GM18951 (cell line): ENCODE data around the gene KIF3B.
"Not testable (repeated sequence)": the region's sequence is repeated elsewhere in the genome, so short reads cannot be mapped to it uniquely, and the experiment has no call there.

Experiments
- POLR2A ChIP-seq: IDR thresholded peaks from 4 replicates; pipeline ENCODE4 v1.6.1; 2011; ENCODE audit warnings: mild to moderate bottlenecking; ENCODE audit not compliant: insufficient read length, insufficient read depth; ENCODE audit errors: extremely low read depth
- in situ Hi-C: fragments of 300-500 bp; cut with MboI; formaldehyde crosslinking; loops from one replicate; pipeline ENCODE4 v1.12.0; 2022; ENCODE audit warnings: low sequenced_read_pairs, mixed read lengths, inconsistent platforms; ENCODE audit not compliant: unreplicated experiment

Gene KIF3B

GRCh38 chr20:32337937-32338661, 60.6 kb downstream of the KIF3B start:
- TF ChIP-seq POLR2A: no peak
- in situ Hi-C loops: no loop called here

GRCh38 chr20:32338665-32339064, 61.2 kb downstream of the KIF3B start:
- no peak for TF ChIP-seq POLR2A
- in situ Hi-C loops: no loop called here

GRCh38 chr20:32339116-32339515, 61.7 kb downstream of the KIF3B start:
- in situ Hi-C loops: no loop called here
- no peak for TF ChIP-seq POLR2A

- in situ Hi-C loops: not testable (repeated sequence)
These were observed 63.6 kb downstream of the KIF3B start for GRCh38 chr20:32341053-32341452.

DNA sequence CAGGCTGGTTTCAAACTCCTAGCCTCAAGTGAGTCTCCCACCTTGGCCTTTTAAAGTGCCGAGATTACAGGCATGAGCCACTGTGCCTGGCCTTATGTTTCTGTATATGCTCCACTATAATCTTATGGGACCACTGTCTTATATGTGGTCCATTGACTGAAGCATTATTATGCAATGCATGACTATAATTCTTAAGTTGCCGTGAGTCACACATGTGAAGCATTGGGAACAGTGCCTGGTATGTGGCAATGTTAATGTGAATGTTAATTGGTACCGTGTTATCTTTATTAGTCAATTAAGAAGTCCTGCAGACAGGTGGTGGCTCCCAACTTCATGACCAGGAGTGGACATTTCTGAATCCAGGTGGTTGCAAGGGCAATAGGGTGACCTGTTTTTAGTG, 66.0 kb downstream of the KIF3B start:
- no peak for TF ChIP-seq POLR2A
- in situ Hi-C loops: no loop called here

DNA sequence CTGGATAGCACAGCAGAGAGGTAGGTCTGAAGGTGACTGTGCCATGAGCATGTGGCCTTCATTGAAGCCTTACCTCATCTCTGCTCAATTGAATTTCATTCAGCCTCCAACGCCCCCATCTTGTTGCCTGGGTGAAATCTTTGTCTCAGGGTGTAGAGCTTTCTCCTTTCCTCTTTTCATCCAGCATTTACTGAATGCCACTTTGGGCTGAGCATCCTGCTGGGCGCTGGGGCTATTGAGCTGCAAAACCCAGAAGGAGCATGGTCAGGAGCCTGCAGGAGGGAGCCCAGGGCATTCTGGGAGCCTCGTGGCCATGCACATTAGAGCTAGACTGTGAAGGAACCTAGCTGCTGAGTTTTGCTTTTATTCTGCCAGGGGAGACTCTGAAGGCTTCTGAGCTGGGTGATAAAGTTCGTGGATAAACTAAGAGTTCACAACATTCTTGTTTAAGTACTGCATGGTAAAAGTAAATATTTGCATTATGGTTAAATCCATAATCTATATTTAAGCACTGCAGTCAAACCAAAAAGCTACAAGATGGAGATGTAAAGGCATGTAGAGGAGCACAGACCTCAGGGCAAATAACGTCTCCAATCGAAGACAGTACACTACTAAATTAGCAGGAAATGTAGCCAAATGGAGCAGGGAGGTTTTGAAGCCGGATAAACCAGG, 67.5 kb downstream of the KIF3B start:
- TF ChIP-seq POLR2A: no peak
- in situ Hi-C loops: no loop called here

DNA sequence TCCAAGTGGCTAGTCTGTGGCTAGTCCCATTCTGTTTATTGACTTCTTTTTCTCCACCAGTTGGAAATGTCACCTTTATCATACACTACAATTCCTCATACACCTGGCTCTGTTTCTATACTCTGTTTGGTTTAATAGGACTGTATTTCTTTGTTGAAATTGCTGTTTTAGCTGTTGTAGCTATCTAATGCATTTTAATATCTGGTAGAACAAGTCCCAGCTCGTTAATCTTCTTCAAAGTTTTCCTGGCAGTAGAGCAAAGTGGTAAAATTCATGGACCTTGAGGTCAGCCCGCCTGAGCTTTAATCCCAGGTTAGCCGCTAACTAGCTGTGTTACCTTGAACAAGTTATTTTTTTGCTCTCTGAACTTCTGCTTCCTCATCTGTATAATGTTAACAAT, 70.8 kb downstream of the KIF3B start:
- TF ChIP-seq POLR2A: no peak
- in situ Hi-C loops: no loop called here

DNA sequence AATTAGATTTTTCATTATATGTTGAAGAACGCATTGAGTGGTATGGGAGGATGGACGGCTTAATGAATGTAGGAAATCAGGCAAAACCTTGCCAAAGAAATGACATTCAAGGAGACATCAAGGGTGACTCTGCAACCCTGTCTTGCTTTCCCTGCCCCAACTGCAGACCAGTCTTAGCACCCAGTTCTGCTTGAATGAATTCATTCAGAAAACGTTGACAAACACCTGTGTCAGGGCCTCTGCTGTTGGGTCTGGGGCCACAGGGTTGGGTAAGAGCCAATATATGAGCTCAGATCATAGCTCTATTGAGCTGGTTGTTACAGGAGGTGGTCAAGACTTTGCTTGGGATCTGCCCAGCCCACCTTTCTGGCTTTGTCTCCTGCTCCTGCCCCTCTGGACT, 73.0 kb downstream of the KIF3B start:
- in situ Hi-C loops: no loop called here
- no peak for TF ChIP-seq POLR2A

GRCh38 chr20:32352121-32352720, 74.8 kb downstream of the KIF3B start:
- no peak for TF ChIP-seq POLR2A
- in situ Hi-C loops: no loop called here

DNA sequence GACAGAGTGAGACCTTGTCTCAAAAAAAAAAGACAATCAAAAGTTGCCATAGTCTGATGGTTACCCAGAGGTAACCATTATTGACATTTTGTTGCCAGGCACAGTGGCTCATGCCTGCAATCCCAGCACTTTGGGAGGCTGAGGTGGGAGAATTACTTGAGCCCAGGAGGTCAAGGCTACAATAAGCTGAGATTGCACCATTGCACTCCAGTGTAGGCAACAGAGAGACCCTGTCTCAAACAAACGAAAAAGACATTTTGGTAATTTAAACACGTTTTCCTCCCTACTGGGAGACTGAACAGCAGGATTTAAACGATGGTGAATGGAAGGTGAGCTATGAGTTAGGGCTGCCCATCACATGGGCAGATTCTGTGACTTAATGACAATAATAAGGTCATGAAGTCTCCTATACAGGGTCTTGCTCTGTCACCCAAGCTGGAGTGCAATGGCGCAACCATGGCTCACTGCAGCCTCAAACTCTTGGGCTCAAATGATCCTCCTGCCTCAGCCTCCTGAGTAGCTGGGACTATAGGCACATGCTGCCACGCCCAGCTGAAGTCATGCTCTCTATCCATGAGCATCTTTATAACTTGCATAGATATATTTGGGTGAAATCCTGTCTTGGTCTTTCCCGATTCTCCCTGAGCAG, 76.5 kb downstream of the KIF3B start:
- in situ Hi-C loops: no loop called here
- no peak for TF ChIP-seq POLR2A

DNA sequence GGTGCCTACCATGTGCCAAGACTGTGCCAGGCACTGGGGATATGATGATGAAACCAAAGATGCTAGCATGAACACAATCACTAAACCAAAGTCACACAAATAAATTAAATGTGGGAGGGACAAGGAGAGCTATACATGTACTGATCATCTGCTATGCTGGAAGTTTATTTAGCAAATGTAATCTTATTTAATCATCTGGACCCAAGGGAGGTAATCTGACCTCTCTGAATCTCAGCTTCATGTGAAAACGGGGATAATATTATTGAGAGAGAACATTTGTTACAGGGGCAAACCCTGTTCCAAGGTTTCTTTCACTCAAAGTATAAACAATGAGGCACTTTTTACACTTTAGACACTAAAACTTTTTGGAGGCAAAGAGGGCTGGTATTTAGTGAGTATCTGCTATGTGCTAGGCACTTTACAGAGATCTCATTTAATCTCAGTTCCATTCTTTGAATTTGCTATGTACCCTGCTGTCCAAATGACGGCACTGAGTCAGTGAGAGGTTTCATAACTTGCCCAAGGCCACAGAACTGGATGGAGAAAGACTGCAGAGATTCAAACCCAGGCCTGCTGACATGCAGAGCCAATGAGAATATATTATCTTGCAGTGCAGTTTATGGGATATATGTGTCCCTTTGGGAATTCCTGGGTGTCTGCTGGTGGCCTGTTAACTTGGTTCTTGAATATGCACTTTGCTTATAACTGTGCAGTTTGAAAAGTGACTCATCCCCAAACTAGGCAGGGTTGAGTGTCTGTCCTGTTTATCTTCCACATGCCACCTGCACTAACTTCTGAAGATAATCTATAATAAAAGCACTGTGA, 77.4 kb downstream of the KIF3B start:
- in situ Hi-C loops: no loop called here
- TF ChIP-seq POLR2A: no peak

DNA sequence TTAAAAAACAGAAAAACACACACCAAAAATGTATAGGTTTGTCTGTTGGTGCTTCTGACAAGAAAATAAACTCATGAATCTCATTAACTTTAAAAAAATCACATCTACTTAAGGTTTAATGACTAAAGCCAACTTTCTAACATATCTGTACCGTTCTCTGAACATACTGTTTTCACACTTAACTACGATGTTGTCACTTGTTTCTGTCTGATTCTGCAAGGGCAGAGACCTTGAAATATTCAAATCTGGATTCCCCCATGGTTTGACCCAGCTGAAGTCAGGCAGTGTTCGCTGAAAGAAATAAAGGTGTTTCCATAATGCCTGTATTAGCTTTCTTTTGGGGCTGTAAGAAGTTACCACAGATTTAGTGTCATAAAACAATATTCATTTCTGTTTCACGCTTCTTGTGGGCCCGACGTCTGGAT, 78.0 kb downstream of the KIF3B start:
- TF ChIP-seq POLR2A: no peak
- in situ Hi-C loops: no loop called here

- in situ Hi-C loops: not testable (repeated sequence)
These were observed 78.6 kb downstream of the KIF3B start for GRCh38 chr20:32355907-32356621.
